ENCODE data around the gene CCNQ.

DNA sequence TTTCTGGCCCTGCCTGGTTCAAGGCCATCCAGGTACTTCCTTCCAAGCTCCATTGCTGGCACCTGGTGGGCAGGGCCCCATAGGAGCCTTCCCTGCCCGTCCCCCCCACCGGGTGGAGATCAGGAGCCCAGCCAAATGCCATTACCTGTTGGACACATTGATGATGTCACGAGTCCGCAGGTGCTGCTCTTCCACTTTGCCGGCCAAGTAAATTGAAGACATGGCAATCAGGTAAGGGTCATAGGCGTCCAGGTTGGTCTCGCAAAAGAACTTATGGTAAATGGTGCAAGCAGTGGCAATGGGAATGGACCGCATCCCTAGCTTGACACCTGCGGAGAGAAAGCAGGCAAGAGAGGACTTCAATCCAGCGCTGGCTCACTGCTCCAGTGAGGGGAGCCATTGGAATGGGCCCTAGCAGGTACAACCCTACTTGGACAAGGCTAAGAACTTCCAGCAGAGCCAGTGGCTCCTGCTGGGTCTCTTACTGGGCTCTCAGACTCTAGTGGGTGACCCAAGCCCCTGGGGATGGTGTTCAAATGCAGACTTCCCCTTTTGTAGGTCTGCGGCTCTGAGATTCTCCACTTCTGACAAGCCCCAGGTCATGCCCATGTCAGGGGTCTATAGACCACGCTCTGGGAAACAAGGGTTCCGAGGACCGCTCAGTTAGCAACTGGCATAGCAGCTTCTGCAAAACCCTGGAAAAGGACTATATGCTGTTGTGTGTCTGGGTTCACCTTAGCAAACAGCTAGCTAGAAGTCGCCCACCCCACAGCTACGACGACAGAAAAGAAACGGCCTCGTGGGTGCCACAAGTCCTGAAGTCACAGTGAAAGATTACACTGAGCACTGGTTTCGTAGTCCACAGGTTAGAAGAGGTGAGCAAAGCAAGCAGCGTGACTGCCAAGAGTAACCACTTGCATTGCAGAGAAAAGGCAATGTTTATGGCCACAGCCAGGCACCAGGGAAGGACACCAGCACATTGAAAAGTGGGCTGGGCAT lies 2.8 kb downstream of the CCNQ start:
- TF ChIP-seq YY1 (IDR thresholded peaks at IDR 0.05; ENCODE audit: extremely low read depth, insufficient replicate concordance, low read depth, low read length) = no peak
- TF ChIP-seq, protein P1, sequence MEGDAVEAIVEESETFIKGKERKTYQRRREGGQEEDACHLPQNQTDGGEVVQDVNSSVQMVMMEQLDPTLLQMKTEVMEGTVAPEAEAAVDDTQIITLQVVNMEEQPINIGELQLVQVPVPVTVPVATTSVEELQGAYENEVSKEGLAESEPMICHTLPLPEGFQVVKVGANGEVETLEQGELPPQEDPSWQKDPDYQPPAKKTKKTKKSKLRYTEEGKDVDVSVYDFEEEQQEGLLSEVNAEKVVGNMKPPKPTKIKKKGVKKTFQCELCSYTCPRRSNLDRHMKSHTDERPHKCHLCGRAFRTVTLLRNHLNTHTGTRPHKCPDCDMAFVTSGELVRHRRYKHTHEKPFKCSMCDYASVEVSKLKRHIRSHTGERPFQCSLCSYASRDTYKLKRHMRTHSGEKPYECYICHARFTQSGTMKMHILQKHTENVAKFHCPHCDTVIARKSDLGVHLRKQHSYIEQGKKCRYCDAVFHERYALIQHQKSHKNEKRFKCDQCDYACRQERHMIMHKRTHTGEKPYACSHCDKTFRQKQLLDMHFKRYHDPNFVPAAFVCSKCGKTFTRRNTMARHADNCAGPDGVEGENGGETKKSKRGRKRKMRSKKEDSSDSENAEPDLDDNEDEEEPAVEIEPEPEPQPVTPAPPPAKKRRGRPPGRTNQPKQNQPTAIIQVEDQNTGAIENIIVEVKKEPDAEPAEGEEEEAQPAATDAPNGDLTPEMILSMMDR (IDR thresholded peaks at IDR 0.05 in 2 of 3, conservative IDR thresholded peaks at IDR 0.05 in 1 of 3; ENCODE audit: borderline replicate concordance in 1 of 3, insufficient read depth in 1 of 3, low read depth in 2 of 3, low read length in 2 of 3) = no peak
- TF ChIP-seq POLR2AphosphoS5 (IDR thresholded peaks at IDR 0.05; ENCODE audit: low read depth, low read length) = no peak
- no peak for TF ChIP-seq RAD21 (IDR thresholded peaks at IDR 0.05; ENCODE audit: low read depth)
- no peak for TF ChIP-seq JUND (IDR thresholded peaks at IDR 0.05)
- TF ChIP-seq POLR2A (IDR thresholded peaks at IDR 0.05; ENCODE audit: borderline replicate concordance, extremely low read depth, insufficient read depth, insufficient read length) = no peak
- no peak for TF ChIP-seq SP1 (IDR thresholded peaks at IDR 0.05; ENCODE audit: low read depth)
- TF ChIP-seq, protein P2, sequence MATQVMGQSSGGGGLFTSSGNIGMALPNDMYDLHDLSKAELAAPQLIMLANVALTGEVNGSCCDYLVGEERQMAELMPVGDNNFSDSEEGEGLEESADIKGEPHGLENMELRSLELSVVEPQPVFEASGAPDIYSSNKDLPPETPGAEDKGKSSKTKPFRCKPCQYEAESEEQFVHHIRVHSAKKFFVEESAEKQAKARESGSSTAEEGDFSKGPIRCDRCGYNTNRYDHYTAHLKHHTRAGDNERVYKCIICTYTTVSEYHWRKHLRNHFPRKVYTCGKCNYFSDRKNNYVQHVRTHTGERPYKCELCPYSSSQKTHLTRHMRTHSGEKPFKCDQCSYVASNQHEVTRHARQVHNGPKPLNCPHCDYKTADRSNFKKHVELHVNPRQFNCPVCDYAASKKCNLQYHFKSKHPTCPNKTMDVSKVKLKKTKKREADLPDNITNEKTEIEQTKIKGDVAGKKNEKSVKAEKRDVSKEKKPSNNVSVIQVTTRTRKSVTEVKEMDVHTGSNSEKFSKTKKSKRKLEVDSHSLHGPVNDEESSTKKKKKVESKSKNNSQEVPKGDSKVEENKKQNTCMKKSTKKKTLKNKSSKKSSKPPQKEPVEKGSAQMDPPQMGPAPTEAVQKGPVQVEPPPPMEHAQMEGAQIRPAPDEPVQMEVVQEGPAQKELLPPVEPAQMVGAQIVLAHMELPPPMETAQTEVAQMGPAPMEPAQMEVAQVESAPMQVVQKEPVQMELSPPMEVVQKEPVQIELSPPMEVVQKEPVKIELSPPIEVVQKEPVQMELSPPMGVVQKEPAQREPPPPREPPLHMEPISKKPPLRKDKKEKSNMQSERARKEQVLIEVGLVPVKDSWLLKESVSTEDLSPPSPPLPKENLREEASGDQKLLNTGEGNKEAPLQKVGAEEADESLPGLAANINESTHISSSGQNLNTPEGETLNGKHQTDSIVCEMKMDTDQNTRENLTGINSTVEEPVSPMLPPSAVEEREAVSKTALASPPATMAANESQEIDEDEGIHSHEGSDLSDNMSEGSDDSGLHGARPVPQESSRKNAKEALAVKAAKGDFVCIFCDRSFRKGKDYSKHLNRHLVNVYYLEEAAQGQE (IDR thresholded peaks at IDR 0.05; ENCODE audit: low read depth) = no peak
- TF ChIP-seq EZH2 (IDR thresholded peaks at IDR 0.05) = no peak
